ENCODE results near the gene VWA5A.

- no peak for TF ChIP-seq POLR2A (IDR thresholded peaks at IDR 0.05)
- no peak for TF ChIP-seq CTCF (IDR thresholded peaks at IDR 0.05)
These were observed 749 bp downstream of the VWA5A start for GRCh38 chr11:124115782-124116616.
